PC-9 (cell line): Measurements from ENCODE around the gene SLC27A1.

Experiments used
- CTCF ChIP-seq: fragments of 200-600 bp; sonication (generic); conservative IDR thresholded peaks from 2 replicates; pipeline ENCODE4 v1.6.1; 2017; ENCODE audit warnings: mixed run types, antibody characterized with exemption, mild to moderate bottlenecking, moderate library complexity
- EZH2 ChIP-seq: fragments of 200-600 bp; sonication (generic); IDR thresholded peaks from 2 replicates; pipeline ENCODE4 v1.8.0; 2017; ENCODE audit warnings: antibody characterized with exemption, low read depth

- no peak for TF ChIP-seq CTCF
- no peak for TF ChIP-seq EZH2
These were observed 25.4 kb downstream of the SLC27A1 start for GRCh38 chr19:17495639-17496296.
